ENCODE results near the gene AHSP. TPM values are rescaled to one million over a fixed set of nuclear protein-coding genes. Genes with fewer than 3 reads are reported as not detected.
"Not testable (repeated sequence)": the region's sequence is repeated elsewhere in the genome, so short reads cannot be mapped to it uniquely, and the experiment has no call there.

Gene AHSP
- polyA plus RNA-seq, 4 donors = 1.9 TPM; not detected in 3

DNA sequence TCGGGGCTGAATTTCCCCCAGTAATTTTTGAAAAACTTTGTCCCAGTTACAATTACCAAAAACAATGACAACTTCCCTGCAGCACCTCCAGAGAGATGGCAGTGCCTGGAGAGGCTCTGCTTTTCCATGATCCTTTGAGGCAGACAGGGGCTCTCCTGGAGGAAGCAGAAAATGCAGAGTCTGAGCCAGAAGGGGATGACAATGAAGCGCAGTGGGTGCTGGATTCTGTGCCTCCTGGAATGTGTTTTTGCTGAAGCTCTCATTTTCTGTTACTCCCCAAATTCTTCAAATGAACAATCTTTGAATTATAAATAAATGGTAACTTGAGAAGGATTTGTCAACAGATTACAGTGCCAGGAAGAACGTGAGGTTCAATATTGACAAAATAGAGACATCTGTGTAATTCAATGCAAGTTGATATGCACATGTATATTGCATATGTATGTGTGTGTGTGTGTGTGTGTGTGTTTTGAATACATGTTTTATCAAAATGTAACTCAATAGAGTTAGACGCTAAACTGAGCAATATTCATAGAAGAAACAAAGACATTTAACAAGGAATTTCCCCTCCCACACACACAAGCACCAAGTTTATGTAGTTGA, 9.8 kb upstream of the AHSP start:
- H3K27me3 ChIP-seq (ENCODE audit: control insufficient read depth in 3 of 3, insufficient read depth in 3 of 3, low read length in 3 of 3) = no peaks in the 10 kb centered on the region
- FAIRE-seq = no peak
- H3K4me1 ChIP-seq (ENCODE audit: control insufficient read depth in 3 of 3, insufficient read depth in 2 of 3, low read depth in 1 of 3, low read length in 2 of 3) = no peaks in the 10 kb centered on the region
- no peaks in the 10 kb centered on the region for H3K36me3 ChIP-seq (ENCODE audit: control insufficient read depth in 3 of 3, insufficient read depth in 2 of 3, low read depth in 1 of 3, low read length in 3 of 3)
- H3K27ac ChIP-seq (ENCODE audit: low read depth in 1 of 3, low read length in 2 of 3) = no peak overlapping the region
- peaks cover 0 to 6% of the 10 kb centered on the region in 2 donors for H3K9me3 ChIP-seq (ENCODE audit: control insufficient read depth in 2 of 2, insufficient read depth in 1 of 2, low read depth in 1 of 2, low read length in 1 of 2)
- no peak overlapping the region for H3K4me3 ChIP-seq (ENCODE audit: low read depth in 1 of 3, low read length in 3 of 3)
- 70 to 81% (median 74%) methylated on average over 4 of the region's 4 CpGs for WGBS, 3 donors
- DNase-seq = no peak

DNA sequence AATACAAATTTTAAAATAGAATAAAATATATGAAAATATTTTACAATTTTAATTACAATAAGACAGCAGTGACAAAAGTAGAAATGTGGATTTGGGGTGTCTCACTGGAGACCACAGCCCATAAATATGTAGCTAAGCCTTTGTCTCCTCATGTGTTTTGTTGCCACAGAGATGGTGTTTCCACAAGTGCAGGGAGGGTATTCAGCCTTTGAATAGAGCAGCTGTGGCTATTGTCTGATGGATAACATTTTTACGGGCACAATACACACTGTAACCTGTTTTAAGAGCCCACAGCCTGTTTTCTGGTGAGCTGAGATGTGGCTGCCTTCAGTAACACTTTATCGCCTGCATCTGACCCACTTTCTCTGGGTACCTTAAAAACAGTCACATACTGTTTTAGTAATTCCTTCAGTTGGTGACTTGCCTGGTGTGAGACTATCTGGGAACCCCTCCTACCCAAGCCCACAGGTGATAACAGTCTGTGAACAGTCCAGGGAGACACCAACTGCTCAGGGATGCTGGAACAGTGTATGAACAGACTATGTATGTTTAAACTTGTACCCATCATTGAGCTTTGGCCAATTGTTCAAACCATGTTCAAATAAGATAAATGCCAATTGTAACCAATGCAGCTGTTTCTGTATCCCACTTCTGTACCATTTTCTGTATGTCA, 7.8 kb upstream of the AHSP start:
- no peak overlapping the region for H3K4me3 ChIP-seq (ENCODE audit: low read depth in 1 of 3, low read length in 3 of 3)
- no peaks in the 10 kb centered on the region for H3K27me3 ChIP-seq (ENCODE audit: control insufficient read depth in 3 of 3, insufficient read depth in 3 of 3, low read length in 3 of 3)
- H3K27ac ChIP-seq (ENCODE audit: low read depth in 1 of 3, low read length in 2 of 3) = no peak overlapping the region
- H3K9me3 ChIP-seq (ENCODE audit: control insufficient read depth in 2 of 2, insufficient read depth in 1 of 2, low read depth in 1 of 2, low read length in 1 of 2) = peaks cover 0 to 6% of the 10 kb centered on the region in 2 donors
- FAIRE-seq (no peak), DNase-seq (no peak)
- WGBS, 3 donors = 80 to 89% (median 84%) methylated on average over 2 of the region's 2 CpGs
- H3K4me1 ChIP-seq (ENCODE audit: control insufficient read depth in 3 of 3, insufficient read depth in 2 of 3, low read depth in 1 of 3, low read length in 2 of 3) = no peaks in the 10 kb centered on the region
- H3K36me3 ChIP-seq (ENCODE audit: control insufficient read depth in 3 of 3, insufficient read depth in 2 of 3, low read depth in 1 of 3, low read length in 3 of 3) = no peaks in the 10 kb centered on the region

DNA sequence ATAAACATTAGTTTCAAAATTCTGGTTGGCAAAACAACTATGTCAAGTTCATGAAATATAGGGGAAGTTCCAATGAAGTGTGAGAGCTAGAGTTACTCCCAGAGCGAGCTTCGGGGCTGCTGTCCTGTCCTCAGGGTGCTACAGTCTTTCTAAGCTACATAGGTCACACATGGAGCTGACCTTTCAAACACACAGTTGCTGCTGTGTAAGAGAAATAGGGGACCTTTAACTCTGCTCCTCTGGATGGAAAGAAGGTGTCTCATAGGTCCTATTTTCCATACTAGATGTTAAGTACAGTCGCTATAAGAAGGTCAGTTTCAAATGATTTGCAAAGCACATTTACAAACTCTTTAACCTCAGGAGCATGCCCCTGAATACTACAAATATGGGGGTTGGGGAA, 6.3 kb upstream of the AHSP start:
- whole genome bisulfite sequencing, 3 donors = 82 to 94% (median 90%) methylated on average over 3 of the region's 3 CpGs
- H3K27me3 ChIP-seq (ENCODE audit: control insufficient read depth in 3 of 3, insufficient read depth in 3 of 3, low read length in 3 of 3) = no peaks in the 10 kb centered on the region
- no peak for DNase-seq
- H3K36me3 ChIP-seq (ENCODE audit: control insufficient read depth in 3 of 3, insufficient read depth in 2 of 3, low read depth in 1 of 3, low read length in 3 of 3) = no peaks in the 10 kb centered on the region
- no peak overlapping the region for H3K4me3 ChIP-seq (ENCODE audit: low read depth in 1 of 3, low read length in 3 of 3)
- H3K27ac ChIP-seq (ENCODE audit: low read depth in 1 of 3, low read length in 2 of 3) = no peak overlapping the region
- no peak for FAIRE-seq
- no peaks in the 10 kb centered on the region for H3K4me1 ChIP-seq (ENCODE audit: control insufficient read depth in 3 of 3, insufficient read depth in 2 of 3, low read depth in 1 of 3, low read length in 2 of 3)
- peaks cover 0 to 2% of the 10 kb centered on the region in 2 donors for H3K9me3 ChIP-seq (ENCODE audit: control insufficient read depth in 2 of 2, insufficient read depth in 1 of 2, low read depth in 1 of 2, low read length in 1 of 2)

DNA sequence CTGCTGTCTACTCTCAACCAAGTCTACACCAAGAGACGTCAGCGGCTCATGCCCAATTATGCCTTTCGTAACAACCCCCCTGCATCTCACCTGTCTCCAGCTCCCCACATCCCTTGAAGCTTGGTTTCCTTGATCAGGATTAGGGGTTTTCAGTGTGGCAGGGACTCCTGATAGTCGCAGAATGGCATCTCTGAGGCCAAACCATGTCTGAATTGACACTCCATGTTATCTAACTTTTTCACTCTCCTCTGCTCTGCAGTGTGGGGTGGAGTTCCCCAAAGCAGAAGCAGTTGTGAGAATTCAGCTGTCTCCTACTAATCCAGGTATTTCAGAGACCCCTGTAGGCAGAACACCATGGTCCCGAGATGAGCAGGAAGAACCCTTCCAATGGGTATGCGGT, 5.6 kb upstream of the AHSP start:
- WGBS, 3 donors = 88 to 91% (median 88%) methylated on average over 6 of the region's 6 CpGs
- Histone ChIP-seq H3K4me1 (ENCODE audit: control insufficient read depth in 3 of 3, insufficient read depth in 2 of 3, low read depth in 1 of 3, low read length in 2 of 3) (no peaks in the 10 kb centered on the region), H3K27me3 (ENCODE audit: control insufficient read depth in 3 of 3, insufficient read depth in 3 of 3, low read length in 3 of 3) (no peaks in the 10 kb centered on the region), H3K36me3 (ENCODE audit: control insufficient read depth in 3 of 3, insufficient read depth in 2 of 3, low read depth in 1 of 3, low read length in 3 of 3) (no peaks in the 10 kb centered on the region), H3K4me3 (ENCODE audit: low read depth in 1 of 3, low read length in 3 of 3) (no peak overlapping the region), H3K9me3 (ENCODE audit: control insufficient read depth in 2 of 2, insufficient read depth in 1 of 2, low read depth in 1 of 2, low read length in 1 of 2) (no peaks in the 10 kb centered on the region), H3K27ac (ENCODE audit: low read depth in 1 of 3, low read length in 2 of 3) (no peak overlapping the region)
- no peak for FAIRE-seq
- DNase-seq = no peak

DNA sequence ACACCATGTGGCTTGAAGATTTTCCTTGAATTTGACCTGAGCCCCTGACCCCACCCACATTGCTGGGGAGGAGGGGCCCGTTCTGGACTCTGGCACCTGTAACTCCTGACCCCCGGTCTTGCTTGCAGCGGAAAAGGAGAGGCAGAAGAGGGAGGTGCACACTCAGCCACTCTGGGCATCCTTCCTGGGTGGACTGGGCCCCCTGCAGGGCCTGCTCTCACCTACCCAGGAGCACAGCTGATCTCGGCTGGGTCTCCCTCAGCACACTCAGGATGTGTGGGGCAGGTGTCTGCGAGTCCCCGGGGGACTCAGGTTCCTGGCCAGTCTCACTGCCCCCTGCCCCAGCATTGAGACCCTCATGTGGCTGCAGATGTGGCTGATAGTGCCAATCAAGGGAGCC, 3.9 kb upstream of the AHSP start:
- not testable (repeated sequence) for DNase-seq; H3K36me3 ChIP-seq (ENCODE audit: control insufficient read depth in 3 of 3, insufficient read depth in 2 of 3, low read depth in 1 of 3, low read length in 3 of 3); H3K27ac ChIP-seq (ENCODE audit: low read depth in 1 of 3, low read length in 2 of 3); H3K4me1 ChIP-seq (ENCODE audit: control insufficient read depth in 3 of 3, insufficient read depth in 2 of 3, low read depth in 1 of 3, low read length in 2 of 3); FAIRE-seq; H3K4me3 ChIP-seq (ENCODE audit: low read depth in 1 of 3, low read length in 3 of 3); H3K9me3 ChIP-seq (ENCODE audit: control insufficient read depth in 2 of 2, insufficient read depth in 1 of 2, low read depth in 1 of 2, low read length in 1 of 2)
- peaks cover 0 to 13% (median 6%) of the 10 kb centered on the region in 3 donors for H3K27me3 ChIP-seq (ENCODE audit: control insufficient read depth in 3 of 3, insufficient read depth in 3 of 3, low read length in 3 of 3)
- WGBS, 3 donors = 20 to 64% (median 51%) methylated on average over 2 to 3 of the region's 6 CpGs

DNA sequence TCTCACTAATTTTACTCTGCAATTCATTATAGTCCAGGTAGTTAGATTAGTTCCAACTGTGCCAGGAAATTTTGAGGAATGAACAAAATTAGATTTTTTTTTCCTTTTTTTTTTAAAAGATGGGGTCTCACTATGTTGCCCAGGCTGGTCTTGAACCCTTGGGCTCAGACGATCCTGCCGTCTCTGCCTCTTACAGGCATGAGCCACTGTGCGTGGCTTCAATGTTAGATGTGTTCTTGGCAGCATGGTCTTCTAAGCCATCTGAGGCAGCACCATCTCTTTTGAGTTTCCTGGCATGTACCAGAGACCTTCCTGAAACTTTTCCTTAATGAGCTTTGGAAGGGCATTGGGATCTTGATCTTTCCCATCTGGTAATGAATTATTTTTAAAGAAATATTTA, 2.6 kb upstream of the AHSP start:
- H3K27me3 ChIP-seq (ENCODE audit: control insufficient read depth in 3 of 3, insufficient read depth in 3 of 3, low read length in 3 of 3) = peaks cover 0 to 24% (median 9%) of the 10 kb centered on the region in 3 donors
- H3K36me3 ChIP-seq (ENCODE audit: control insufficient read depth in 3 of 3, insufficient read depth in 2 of 3, low read depth in 1 of 3, low read length in 3 of 3) = no peaks in the 10 kb centered on the region
- DNase-seq (no peak), FAIRE-seq (no peak)
- H3K9me3 ChIP-seq (ENCODE audit: control insufficient read depth in 2 of 2, insufficient read depth in 1 of 2, low read depth in 1 of 2, low read length in 1 of 2) = no peaks in the 10 kb centered on the region
- H3K4me3 ChIP-seq (ENCODE audit: low read depth in 1 of 3, low read length in 3 of 3) = no peak overlapping the region
- H3K27ac ChIP-seq (ENCODE audit: low read depth in 1 of 3, low read length in 2 of 3) = no peak overlapping the region
- WGBS, 3 donors = 88 to 96% (median 91%) methylated on average over 3 of the region's 3 CpGs
- no peaks in the 10 kb centered on the region for H3K4me1 ChIP-seq (ENCODE audit: control insufficient read depth in 3 of 3, insufficient read depth in 2 of 3, low read depth in 1 of 3, low read length in 2 of 3)

DNA sequence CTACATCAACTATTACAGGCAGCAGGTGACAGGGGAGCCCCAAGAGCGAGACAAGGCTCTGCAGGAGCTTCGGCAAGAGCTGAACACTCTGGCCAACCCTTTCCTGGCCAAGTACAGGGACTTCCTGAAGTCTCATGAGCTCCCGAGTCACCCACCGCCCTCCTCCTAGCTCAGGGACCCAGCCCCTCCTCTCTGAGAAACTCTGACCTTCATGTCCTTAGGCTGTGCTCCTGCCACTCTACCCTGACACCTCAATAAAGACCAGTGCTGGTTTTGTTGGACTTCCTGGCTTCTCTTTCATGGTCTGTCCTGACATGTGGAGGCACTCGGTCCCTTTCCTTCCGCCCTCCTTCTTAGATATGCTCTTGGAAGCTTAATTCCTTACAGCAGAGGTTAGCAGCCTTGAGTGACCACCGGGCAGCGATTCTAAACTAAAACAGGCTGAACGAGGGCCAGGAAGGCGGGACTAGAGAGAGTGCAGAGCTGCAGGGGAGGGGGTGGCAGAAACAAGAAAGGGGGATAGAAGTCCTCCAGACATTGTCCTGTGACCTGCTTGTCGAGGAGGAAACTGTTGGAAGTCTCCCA, 915 bp downstream of the AHSP start:
- H3K9me3 ChIP-seq (ENCODE audit: control insufficient read depth in 2 of 2, insufficient read depth in 1 of 2, low read depth in 1 of 2, low read length in 1 of 2) = no peaks in the 10 kb centered on the region
- 32 to 39% (median 37%) methylated on average over 11 of the region's 11 CpGs for WGBS, 3 donors
- no peak overlapping the region for H3K27ac ChIP-seq (ENCODE audit: low read depth in 1 of 3, low read length in 2 of 3)
- H3K4me1 ChIP-seq (ENCODE audit: control insufficient read depth in 3 of 3, insufficient read depth in 2 of 3, low read depth in 1 of 3, low read length in 2 of 3) = no peaks in the 10 kb centered on the region
- H3K27me3 ChIP-seq (ENCODE audit: control insufficient read depth in 3 of 3, insufficient read depth in 3 of 3, low read length in 3 of 3) = peaks cover 0 to 31% (median 9%) of the 10 kb centered on the region in 3 donors
- DNase-seq (no peak), FAIRE-seq (no peak)
- no peak overlapping the region for H3K4me3 ChIP-seq (ENCODE audit: low read depth in 1 of 3, low read length in 3 of 3)
- H3K36me3 ChIP-seq (ENCODE audit: control insufficient read depth in 3 of 3, insufficient read depth in 2 of 3, low read depth in 1 of 3, low read length in 3 of 3) = no peaks in the 10 kb centered on the region

DNA sequence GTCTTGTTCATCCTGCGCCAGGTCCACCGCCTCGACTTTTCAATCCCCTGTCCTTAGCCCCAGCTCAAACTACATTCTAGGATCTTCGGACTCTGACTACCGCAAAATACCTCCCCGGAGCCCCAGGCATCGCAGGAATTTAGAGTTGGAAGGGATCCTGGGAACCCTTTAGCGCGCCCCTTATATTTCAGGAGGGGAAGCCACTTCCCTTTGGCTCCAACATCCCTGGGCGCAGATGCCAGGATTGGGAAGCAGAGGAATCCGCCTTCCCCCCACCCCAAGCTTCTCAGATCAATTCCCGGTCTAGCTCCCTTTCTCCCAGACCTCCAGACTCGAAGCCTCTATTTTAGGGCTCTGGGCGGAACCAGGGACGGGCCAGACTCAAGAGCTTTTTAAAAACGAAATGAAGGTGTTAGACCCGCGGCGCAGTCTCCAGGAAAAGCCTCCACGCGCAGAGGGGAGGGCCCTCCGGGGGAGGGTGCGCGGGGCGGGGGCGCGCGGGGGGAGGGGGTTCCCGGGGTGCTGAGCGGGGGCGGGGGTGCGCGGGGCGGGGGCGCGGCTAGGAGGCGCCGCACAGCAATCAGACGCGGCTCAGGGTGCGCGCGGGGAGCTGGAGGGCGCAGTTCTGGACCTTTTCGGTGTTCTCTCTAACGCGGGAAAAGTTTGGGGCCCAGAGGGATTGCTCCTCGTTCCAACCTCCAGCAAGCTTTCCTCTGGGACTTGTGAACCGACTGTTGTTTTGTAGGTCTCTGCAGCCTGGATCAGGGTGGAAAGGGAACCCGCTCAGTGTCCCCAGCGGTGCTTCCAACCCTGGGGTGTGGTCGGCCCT, 1.6 kb downstream of the AHSP start:
- peak in 1 of 2 donors; percentile 23 for DNase-seq
- Histone ChIP-seq H3K36me3 (ENCODE audit: control insufficient read depth in 3 of 3, insufficient read depth in 2 of 3, low read depth in 1 of 3, low read length in 3 of 3) (no peaks in the 10 kb centered on the region), H3K27me3 (ENCODE audit: control insufficient read depth in 3 of 3, insufficient read depth in 3 of 3, low read length in 3 of 3) (peaks cover 0 to 31% (median 9%) of the 10 kb centered on the region in 3 donors), H3K4me1 (ENCODE audit: control insufficient read depth in 3 of 3, insufficient read depth in 2 of 3, low read depth in 1 of 3, low read length in 2 of 3) (no peaks in the 10 kb centered on the region), H3K9me3 (ENCODE audit: control insufficient read depth in 2 of 2, insufficient read depth in 1 of 2, low read depth in 1 of 2, low read length in 1 of 2) (no peaks in the 10 kb centered on the region), H3K27ac (ENCODE audit: low read depth in 1 of 3, low read length in 2 of 3) (no peak overlapping the region), H3K4me3 (ENCODE audit: low read depth in 1 of 3, low read length in 3 of 3) (peak overlapping the region in 1 of 3 donors; percentile 34)
- 4 to 9% (median 5%) methylated on average over 32 to 52 of the region's 52 CpGs for WGBS, 3 donors
- FAIRE-seq = no peak
